ENCODE results near the gene SP1. TPM values are rescaled to one million over a fixed set of nuclear protein-coding genes. Genes with fewer than 3 reads are reported as not detected.
"Not testable (repeated sequence)": the region's sequence is repeated elsewhere in the genome, so short reads cannot be mapped to it uniquely, and the experiment has no call there.

SP1 gene
- total and polyA plus RNA-seq, 2 experiments from 2014 or later: 11.1 to 68.4 TPM

DNA sequence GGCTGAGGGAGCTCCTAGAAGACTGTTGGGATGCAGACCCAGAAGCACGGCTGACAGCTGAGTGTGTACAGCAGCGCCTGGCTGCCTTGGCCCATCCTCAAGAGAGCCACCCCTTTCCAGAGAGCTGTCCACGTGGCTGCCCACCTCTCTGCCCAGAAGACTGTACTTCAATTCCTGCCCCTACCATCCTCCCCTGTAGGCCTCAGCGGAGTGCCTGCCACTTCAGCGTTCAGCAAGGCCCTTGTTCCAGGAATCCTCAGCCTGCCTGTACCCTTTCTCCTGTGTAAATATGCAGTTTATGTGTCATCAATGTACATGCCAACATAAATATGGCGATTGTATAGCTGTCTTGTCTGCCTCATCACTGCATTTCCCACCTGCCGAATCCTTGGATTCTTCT, 51.2 kb downstream of the SP1 start:
- H3K27me3 ChIP-seq (ENCODE audit: insufficient read depth): no peaks in the 10 kb centered on the region
- H3K4me1 ChIP-seq (ENCODE audit: insufficient read depth): no peaks in the 10 kb centered on the region
- DNase-seq (ENCODE audit: low spot score): no peak
- no peaks in the 10 kb centered on the region for H3K9me2 ChIP-seq (ENCODE audit: insufficient read depth)
- TF ChIP-seq EZH2 (IDR thresholded peaks at IDR 0.05; ENCODE audit: low read depth, unreplicated experiment): no peak
- TF ChIP-seq EZH2phosphoT487 (IDR thresholded peaks at IDR 0.05; ENCODE audit: unreplicated experiment): no peak
- TF ChIP-seq ZNF114 (CRISPR knock-in tag; IDR thresholded peaks at IDR 0.05): no peak
- TF ChIP-seq, protein P1, sequence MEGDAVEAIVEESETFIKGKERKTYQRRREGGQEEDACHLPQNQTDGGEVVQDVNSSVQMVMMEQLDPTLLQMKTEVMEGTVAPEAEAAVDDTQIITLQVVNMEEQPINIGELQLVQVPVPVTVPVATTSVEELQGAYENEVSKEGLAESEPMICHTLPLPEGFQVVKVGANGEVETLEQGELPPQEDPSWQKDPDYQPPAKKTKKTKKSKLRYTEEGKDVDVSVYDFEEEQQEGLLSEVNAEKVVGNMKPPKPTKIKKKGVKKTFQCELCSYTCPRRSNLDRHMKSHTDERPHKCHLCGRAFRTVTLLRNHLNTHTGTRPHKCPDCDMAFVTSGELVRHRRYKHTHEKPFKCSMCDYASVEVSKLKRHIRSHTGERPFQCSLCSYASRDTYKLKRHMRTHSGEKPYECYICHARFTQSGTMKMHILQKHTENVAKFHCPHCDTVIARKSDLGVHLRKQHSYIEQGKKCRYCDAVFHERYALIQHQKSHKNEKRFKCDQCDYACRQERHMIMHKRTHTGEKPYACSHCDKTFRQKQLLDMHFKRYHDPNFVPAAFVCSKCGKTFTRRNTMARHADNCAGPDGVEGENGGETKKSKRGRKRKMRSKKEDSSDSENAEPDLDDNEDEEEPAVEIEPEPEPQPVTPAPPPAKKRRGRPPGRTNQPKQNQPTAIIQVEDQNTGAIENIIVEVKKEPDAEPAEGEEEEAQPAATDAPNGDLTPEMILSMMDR (conservative IDR thresholded peaks at IDR 0.05; ENCODE audit: low read depth in 2 of 2): no peak
- TF ChIP-seq, protein P2, sequence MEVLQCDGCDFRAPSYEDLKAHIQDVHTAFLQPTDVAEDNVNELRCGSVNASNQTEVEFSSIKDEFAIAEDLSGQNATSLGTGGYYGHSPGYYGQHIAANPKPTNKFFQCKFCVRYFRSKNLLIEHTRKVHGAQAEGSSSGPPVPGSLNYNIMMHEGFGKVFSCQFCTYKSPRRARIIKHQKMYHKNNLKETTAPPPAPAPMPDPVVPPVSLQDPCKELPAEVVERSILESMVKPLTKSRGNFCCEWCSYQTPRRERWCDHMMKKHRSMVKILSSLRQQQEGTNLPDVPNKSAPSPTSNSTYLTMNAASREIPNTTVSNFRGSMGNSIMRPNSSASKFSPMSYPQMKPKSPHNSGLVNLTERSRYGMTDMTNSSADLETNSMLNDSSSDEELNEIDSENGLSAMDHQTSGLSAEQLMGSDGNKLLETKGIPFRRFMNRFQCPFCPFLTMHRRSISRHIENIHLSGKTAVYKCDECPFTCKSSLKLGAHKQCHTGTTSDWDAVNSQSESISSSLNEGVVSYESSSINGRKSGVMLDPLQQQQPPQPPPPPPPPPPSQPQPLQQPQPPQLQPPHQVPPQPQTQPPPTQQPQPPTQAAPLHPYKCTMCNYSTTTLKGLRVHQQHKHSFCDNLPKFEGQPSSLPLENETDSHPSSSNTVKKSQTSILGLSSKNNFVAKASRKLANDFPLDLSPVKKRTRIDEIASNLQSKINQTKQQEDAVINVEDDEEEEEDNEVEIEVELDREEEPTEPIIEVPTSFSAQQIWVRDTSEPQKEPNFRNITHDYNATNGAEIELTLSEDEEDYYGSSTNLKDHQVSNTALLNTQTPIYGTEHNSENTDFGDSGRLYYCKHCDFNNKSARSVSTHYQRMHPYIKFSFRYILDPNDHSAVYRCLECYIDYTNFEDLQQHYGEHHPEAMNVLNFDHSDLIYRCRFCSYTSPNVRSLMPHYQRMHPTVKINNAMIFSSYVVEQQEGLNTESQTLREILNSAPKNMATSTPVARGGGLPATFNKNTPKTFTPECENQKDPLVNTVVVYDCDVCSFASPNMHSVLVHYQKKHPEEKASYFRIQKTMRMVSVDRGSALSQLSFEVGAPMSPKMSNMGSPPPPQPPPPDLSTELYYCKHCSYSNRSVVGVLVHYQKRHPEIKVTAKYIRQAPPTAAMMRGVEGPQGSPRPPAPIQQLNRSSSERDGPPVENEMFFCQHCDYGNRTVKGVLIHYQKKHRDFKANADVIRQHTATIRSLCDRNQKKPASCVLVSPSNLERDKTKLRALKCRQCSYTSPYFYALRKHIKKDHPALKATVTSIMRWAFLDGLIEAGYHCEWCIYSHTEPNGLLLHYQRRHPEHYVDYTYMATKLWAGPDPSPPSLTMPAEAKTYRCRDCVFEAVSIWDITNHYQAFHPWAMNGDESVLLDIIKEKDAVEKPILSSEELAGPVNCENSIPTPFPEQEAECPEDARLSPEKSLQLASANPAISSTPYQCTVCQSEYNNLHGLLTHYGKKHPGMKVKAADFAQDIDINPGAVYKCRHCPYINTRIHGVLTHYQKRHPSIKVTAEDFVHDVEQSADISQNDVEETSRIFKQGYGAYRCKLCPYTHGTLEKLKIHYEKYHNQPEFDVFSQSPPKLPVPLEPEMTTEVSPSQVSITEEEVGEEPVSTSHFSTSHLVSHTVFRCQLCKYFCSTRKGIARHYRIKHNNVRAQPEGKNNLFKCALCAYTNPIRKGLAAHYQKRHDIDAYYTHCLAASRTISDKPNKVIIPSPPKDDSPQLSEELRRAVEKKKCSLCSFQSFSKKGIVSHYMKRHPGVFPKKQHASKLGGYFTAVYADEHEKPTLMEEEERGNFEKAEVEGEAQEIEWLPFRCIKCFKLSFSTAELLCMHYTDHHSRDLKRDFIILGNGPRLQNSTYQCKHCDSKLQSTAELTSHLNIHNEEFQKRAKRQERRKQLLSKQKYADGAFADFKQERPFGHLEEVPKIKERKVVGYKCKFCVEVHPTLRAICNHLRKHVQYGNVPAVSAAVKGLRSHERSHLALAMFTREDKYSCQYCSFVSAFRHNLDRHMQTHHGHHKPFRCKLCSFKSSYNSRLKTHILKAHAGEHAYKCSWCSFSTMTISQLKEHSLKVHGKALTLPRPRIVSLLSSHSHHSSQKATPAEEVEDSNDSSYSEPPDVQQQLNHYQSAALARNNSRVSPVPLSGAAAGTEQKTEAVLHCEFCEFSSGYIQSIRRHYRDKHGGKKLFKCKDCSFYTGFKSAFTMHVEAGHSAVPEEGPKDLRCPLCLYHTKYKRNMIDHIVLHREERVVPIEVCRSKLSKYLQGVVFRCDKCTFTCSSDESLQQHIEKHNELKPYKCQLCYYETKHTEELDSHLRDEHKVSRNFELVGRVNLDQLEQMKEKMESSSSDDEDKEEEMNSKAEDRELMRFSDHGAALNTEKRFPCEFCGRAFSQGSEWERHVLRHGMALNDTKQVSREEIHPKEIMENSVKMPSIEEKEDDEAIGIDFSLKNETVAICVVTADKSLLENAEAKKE (CRISPR knock-in tag; IDR thresholded peaks at IDR 0.05): no peak
- TF ChIP-seq CREB1 (CRISPR knock-in tag; IDR thresholded peaks at IDR 0.05; ENCODE audit: low read depth): no peak
- no peak for TF ChIP-seq POLR2AphosphoS5 (IDR thresholded peaks at IDR 0.05; ENCODE audit: low read depth)
- TF ChIP-seq NANOG (IDR thresholded peaks at IDR 0.05; ENCODE audit: borderline replicate concordance): no peak
- no peak for TF ChIP-seq ZNF331 (CRISPR knock-in tag; IDR thresholded peaks at IDR 0.05; ENCODE audit: low read depth)
- TF ChIP-seq, protein P3, sequence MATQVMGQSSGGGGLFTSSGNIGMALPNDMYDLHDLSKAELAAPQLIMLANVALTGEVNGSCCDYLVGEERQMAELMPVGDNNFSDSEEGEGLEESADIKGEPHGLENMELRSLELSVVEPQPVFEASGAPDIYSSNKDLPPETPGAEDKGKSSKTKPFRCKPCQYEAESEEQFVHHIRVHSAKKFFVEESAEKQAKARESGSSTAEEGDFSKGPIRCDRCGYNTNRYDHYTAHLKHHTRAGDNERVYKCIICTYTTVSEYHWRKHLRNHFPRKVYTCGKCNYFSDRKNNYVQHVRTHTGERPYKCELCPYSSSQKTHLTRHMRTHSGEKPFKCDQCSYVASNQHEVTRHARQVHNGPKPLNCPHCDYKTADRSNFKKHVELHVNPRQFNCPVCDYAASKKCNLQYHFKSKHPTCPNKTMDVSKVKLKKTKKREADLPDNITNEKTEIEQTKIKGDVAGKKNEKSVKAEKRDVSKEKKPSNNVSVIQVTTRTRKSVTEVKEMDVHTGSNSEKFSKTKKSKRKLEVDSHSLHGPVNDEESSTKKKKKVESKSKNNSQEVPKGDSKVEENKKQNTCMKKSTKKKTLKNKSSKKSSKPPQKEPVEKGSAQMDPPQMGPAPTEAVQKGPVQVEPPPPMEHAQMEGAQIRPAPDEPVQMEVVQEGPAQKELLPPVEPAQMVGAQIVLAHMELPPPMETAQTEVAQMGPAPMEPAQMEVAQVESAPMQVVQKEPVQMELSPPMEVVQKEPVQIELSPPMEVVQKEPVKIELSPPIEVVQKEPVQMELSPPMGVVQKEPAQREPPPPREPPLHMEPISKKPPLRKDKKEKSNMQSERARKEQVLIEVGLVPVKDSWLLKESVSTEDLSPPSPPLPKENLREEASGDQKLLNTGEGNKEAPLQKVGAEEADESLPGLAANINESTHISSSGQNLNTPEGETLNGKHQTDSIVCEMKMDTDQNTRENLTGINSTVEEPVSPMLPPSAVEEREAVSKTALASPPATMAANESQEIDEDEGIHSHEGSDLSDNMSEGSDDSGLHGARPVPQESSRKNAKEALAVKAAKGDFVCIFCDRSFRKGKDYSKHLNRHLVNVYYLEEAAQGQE (IDR thresholded peaks at IDR 0.05; ENCODE audit: unreplicated experiment): no peak
- no peak for TF ChIP-seq JUNB (IDR thresholded peaks at IDR 0.05; ENCODE audit: unreplicated experiment)
- H3K4me1 Mint-ChIP-seq: 0 out of 3 replicates have a peak, but pooled peaks cover 2% of the 10 kb centered on the region
- no peak overlapping the region for H3K27ac Mint-ChIP-seq
- no peaks in the 10 kb centered on the region for H3K79me2 ChIP-seq (replicated peaks; ENCODE audit: insufficient read depth)
- H3K4me2 ChIP-seq: no peak overlapping the region
- H3K36me3 Mint-ChIP-seq (ENCODE audit: low read depth): no peaks in the 10 kb centered on the region
- no peaks in the 10 kb centered on the region for H4K20me1 ChIP-seq (replicated peaks; ENCODE audit: insufficient read depth)
- H3K36me3 ChIP-seq (ENCODE audit: insufficient read depth): no peaks in the 10 kb centered on the region
- no peaks in the 10 kb centered on the region for H3K9me3 Mint-ChIP-seq
- no peaks in the 10 kb centered on the region for H3F3A ChIP-seq (replicated peaks; ENCODE audit: low read depth)
- no peak for ATAC-seq
- no peak overlapping the region for H2AFZ ChIP-seq
- no peak overlapping the region for H3K4me3 Mint-ChIP-seq
- peaks cover 11% of the 10 kb centered on the region for H3K27me3 Mint-ChIP-seq (ENCODE audit: insufficient read depth, low read depth, poor library complexity)
- no peak overlapping the region for H3K27ac ChIP-seq (ENCODE audit: low read depth)
- H3K4me3 ChIP-seq: no peak overlapping the region

DNA sequence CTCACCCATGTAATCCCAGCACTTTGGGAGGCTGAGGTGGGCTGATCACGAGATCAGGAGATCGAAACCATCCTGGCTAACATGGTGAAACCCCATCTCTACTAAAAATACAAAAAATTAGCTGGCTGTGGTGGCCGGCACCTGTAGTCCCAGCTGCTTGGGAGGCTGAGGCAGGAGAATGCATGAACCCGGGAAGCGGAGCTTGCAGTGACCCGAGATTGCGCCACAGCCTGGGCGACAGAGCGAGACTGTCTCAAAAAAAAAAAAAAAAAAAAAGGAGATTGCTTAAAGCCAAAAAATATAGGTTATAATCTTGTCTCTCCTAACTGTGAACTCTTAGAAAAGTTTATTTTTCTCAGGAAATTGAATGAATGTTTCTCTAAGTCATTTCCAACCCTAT, 55.4 kb downstream of the SP1 start:
- not testable (repeated sequence) for H3K4me3 ChIP-seq; H3K9me2 ChIP-seq (ENCODE audit: insufficient read depth); H3F3A ChIP-seq (replicated peaks; ENCODE audit: low read depth); ATAC-seq; H3K4me1 ChIP-seq (ENCODE audit: insufficient read depth); H2AFZ ChIP-seq; H3K9me3 Mint-ChIP-seq; H3K4me3 Mint-ChIP-seq; H3K4me2 ChIP-seq; H3K27me3 ChIP-seq (ENCODE audit: insufficient read depth); H3K79me2 ChIP-seq (replicated peaks; ENCODE audit: insufficient read depth); DNase-seq (ENCODE audit: low spot score); H3K36me3 Mint-ChIP-seq (ENCODE audit: low read depth); H3K4me1 Mint-ChIP-seq; H4K20me1 ChIP-seq (replicated peaks; ENCODE audit: insufficient read depth); H3K36me3 ChIP-seq (ENCODE audit: insufficient read depth); H3K27me3 Mint-ChIP-seq (ENCODE audit: insufficient read depth, low read depth, poor library complexity); H3K27ac ChIP-seq (ENCODE audit: low read depth); H3K27ac Mint-ChIP-seq

Measured in GM23338 (cell line).